SU-DHL-6 (cell line): ENCODE measurements around the gene FAM78B.

Experiments
- H2AFZ ChIP-seq: fragments of 200-600 bp; sonication (generic); 2 replicates; pipeline ENCODE4 v1.6.1; 2014; ENCODE audit warnings: low read depth, mild to moderate bottlenecking, moderate library complexity, mixed read lengths, antibody characterized with exemption, low read length; ENCODE audit not compliant: severe bottlenecking
- H3F3A ChIP-seq: fragments of 200-600 bp; shearing (Covaris generic); 2 replicates; pipeline ENCODE4 v1.6.0; 2016; ENCODE audit warnings: antibody characterized with exemption, mild to moderate bottlenecking; ENCODE audit not compliant: insufficient read depth
- H3K27ac ChIP-seq: fragments of 200-600 bp; sonication (generic); 2 replicates; pipeline ENCODE4 v1.5.1; 2016; ENCODE audit warnings: low read depth, mild to moderate bottlenecking, low read length, moderate library complexity, mixed read lengths
- H3K27me3 ChIP-seq: fragments of 200-600 bp; sonication (generic), shearing (Covaris generic); 2 replicates; pipeline ENCODE4 v1.6.0; 2014; ENCODE audit warnings: mild to moderate bottlenecking, low read length
- H3K36me3 ChIP-seq: fragments of 200-600 bp; sonication (generic); 2 replicates; pipeline ENCODE4 v1.6.1; 2014; ENCODE audit warnings: mild to moderate bottlenecking, low read length, mixed read lengths
- H3K4me2 ChIP-seq: fragments of 300-600, 200-600 bp; shearing (Covaris generic), sonication (generic); 2 replicates; pipeline ENCODE4 v1.6.0; 2014; ENCODE audit warnings: low read length, low read depth, mild to moderate bottlenecking; ENCODE audit not compliant: poor library complexity, severe bottlenecking
- H3K4me3 ChIP-seq: fragments of 200-600 bp; sonication (generic); 2 replicates; pipeline ENCODE4 v1.5.1; 2014; ENCODE audit warnings: antibody characterized with exemption, low read length, mild to moderate bottlenecking, mixed read lengths; ENCODE audit not compliant: insufficient read depth, poor library complexity, severe bottlenecking
- H3K79me2 ChIP-seq: fragments of 200-600 bp; sonication (generic); 2 replicates; pipeline ENCODE4 v1.6.1; 2014; ENCODE audit warnings: mild to moderate bottlenecking, low read length, moderate library complexity; ENCODE audit not compliant: insufficient read depth
- H3K9ac ChIP-seq: fragments of 200-600 bp; sonication (generic); 2 replicates; pipeline ENCODE4 v1.7.0; 2014; ENCODE audit warnings: mild to moderate bottlenecking, low read length
- H3K9me2 ChIP-seq: fragments of 200-600 bp; sonication (generic); replicated peaks from 2 replicates; pipeline ENCODE4 v1.6.1; 2014; ENCODE audit warnings: low read length; ENCODE audit not compliant: insufficient read depth
- H3K9me3 ChIP-seq: fragments of 200-600 bp; sonication (generic); 2 replicates; pipeline ENCODE4 v1.6.1; 2014; ENCODE audit warnings: low read length, mixed read lengths; ENCODE audit not compliant: insufficient read depth
- H4K20me1 ChIP-seq: fragments of 200-600 bp; sonication (generic); 2 replicates; pipeline ENCODE4 v1.6.1; 2014; ENCODE audit warnings: low read depth, mild to moderate bottlenecking, antibody characterized with exemption, low read length, moderate library complexity, mixed read lengths
- EZH2phosphoT487 ChIP-seq: fragments of 200-600 bp; sonication (generic), shearing (Covaris generic); conservative IDR thresholded peaks from 2 replicates; pipeline ENCODE4 v1.6.1; 2018; ENCODE audit warnings: mild to moderate bottlenecking, antibody characterized with exemption, low read length, moderate library complexity, mixed read lengths
- TF ChIP-seq, protein P1 (sequence below): fragments of 200-600 bp; sonication (generic); IDR thresholded peaks from one replicate; pipeline ENCODE4 v1.5.1; 2017; ENCODE audit warnings: antibody characterized with exemption, mild to moderate bottlenecking, low read length, moderate library complexity; ENCODE audit not compliant: insufficient read depth, poor library complexity, severe bottlenecking

The FAM78B gene

DNA sequence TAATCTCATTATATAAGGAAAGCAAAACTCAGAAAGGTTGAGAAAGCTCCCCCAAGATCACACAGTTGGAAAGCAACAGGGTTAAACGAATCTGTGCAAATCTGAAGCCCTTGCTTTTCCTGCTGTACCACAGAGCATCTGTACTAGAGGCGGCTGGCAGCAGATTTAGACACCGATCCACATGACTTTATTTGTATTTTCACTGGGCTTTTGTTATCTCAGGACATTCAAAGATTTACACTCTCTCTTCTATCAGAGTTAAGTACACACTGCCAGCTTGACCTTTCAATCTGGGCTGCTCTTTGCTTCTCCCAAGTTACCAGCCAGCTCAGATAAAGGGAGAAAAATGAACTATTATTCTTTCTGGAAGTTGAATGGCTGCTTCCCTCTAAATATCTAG, 146.6 kb downstream of the FAM78B start:
- no peaks in the 10 kb centered on the region for H3K9me3 ChIP-seq
- no peaks in the 10 kb centered on the region for H3K79me2 ChIP-seq
- H3K4me2 ChIP-seq = no peak overlapping the region
- no peaks in the 10 kb centered on the region for H3K9me2 ChIP-seq
- H3K4me3 ChIP-seq = no peak overlapping the region
- H3K27me3 ChIP-seq = no peaks in the 10 kb centered on the region
- no peaks in the 10 kb centered on the region for H4K20me1 ChIP-seq
- H3K36me3 ChIP-seq = no peaks in the 10 kb centered on the region
- no peak overlapping the region for H3K9ac ChIP-seq
- no peak for TF ChIP-seq EZH2phosphoT487
- TF ChIP-seq, protein P1, sequence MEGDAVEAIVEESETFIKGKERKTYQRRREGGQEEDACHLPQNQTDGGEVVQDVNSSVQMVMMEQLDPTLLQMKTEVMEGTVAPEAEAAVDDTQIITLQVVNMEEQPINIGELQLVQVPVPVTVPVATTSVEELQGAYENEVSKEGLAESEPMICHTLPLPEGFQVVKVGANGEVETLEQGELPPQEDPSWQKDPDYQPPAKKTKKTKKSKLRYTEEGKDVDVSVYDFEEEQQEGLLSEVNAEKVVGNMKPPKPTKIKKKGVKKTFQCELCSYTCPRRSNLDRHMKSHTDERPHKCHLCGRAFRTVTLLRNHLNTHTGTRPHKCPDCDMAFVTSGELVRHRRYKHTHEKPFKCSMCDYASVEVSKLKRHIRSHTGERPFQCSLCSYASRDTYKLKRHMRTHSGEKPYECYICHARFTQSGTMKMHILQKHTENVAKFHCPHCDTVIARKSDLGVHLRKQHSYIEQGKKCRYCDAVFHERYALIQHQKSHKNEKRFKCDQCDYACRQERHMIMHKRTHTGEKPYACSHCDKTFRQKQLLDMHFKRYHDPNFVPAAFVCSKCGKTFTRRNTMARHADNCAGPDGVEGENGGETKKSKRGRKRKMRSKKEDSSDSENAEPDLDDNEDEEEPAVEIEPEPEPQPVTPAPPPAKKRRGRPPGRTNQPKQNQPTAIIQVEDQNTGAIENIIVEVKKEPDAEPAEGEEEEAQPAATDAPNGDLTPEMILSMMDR = no peak
- no peak overlapping the region for H2AFZ ChIP-seq
- no peak overlapping the region for H3K27ac ChIP-seq
- no peaks in the 10 kb centered on the region for H3F3A ChIP-seq
